K562 (cell line): ENCODE measurements around the gene DBF4B. TPM values are rescaled to one million over a fixed set of nuclear protein-coding genes. Genes with fewer than 3 reads are reported as not detected.

ENCODE experiments used
- ARHGAP35 ChIP-seq: fragments of 450-650 bp; IDR thresholded peaks from 2 replicates; pipeline ENCODE4 v1.6.1; 2018; ENCODE audit not compliant: partially characterized antibody
- BCOR ChIP-seq: fragments of 450-650 bp; IDR thresholded peaks from 2 replicates; pipeline ENCODE4 v1.6.1; 2016
- CTCF ChIP-seq, 3 experiments: IDR thresholded peaks in 2 of 3; conservative IDR thresholded peaks in 1 of 3; 2 replicates each; pipeline ENCODE4 v1.5.1; 2011 to 2012; ENCODE audit warnings: low read length in 3 of 3, mild to moderate bottlenecking in 3 of 3, control low read depth in 2 of 3, improper control_type of control experiment in 1 of 3, inconsistent platforms in 1 of 3, low read depth in 1 of 3, mixed read lengths in 1 of 3, moderate library complexity in 1 of 3; ENCODE audit not compliant: insufficient read depth in 2 of 3
- JUND ChIP-seq, 2 experiments: IDR thresholded peaks; 2 replicates in 1 of 2; 3 replicates in 1 of 2; pipeline ENCODE4 v1.6.1; 2011; ENCODE audit warnings: borderline replicate concordance in 2 of 2, low read depth in 2 of 2, low read length in 2 of 2, improper control_type of control experiment in 1 of 2, missing biosample characterization in 1 of 2, missing genetic modification characterization in 1 of 2, missing genetic modification reagents in 1 of 2
- MEIS2 ChIP-seq: fragments of 450-650 bp; IDR thresholded peaks from 2 replicates; pipeline ENCODE4 v1.6.1; 2014; ENCODE audit warnings: mild to moderate bottlenecking; ENCODE audit not compliant: partially characterized antibody
- NR2F6 ChIP-seq: fragments of 450-650 bp; formaldehyde crosslinking; IDR thresholded peaks from 2 replicates; pipeline ENCODE4 v1.4.0; 2020; ENCODE audit warnings: mild to moderate bottlenecking
- SRSF1 ChIP-seq: fragments of 200-400 bp; formaldehyde crosslinking; IDR thresholded peaks from 2 replicates; pipeline ENCODE4 v1.6.1; 2017; ENCODE audit warnings: mild to moderate bottlenecking, low read depth, low read length, moderate library complexity
- U2AF2 ChIP-seq: fragments of 200-400 bp; formaldehyde crosslinking; optimal IDR thresholded peaks from 2 replicates; pipeline ENCODE3; 2017; ENCODE audit warnings: low read depth, mild to moderate bottlenecking, low read length
- YY1 ChIP-seq, 3 experiments: IDR thresholded peaks; 2 replicates each; pipeline ENCODE4 v1.6.1; 2011; ENCODE audit warnings: low read length in 2 of 3, mild to moderate bottlenecking in 2 of 3, moderate library complexity in 2 of 3, borderline replicate concordance in 1 of 3, control low read depth in 1 of 3, low read depth in 1 of 3; ENCODE audit not compliant: insufficient read depth in 3 of 3, insufficient replicate concordance in 2 of 3, control insufficient read depth in 1 of 3, insufficient read length in 1 of 3; ENCODE audit errors: extremely low read depth in 1 of 3
- ZC3H8 ChIP-seq: fragments of 450-650 bp; IDR thresholded peaks from 2 replicates; pipeline ENCODE4 v1.6.1; 2017
- ZNF124 ChIP-seq: sonication (generic); formaldehyde crosslinking; IDR thresholded peaks from 2 replicates; pipeline ENCODE4 v1.8.1; 2022; ENCODE audit warnings: missing genetic modification reagents
- ZNF143 ChIP-seq: sonication (generic); formaldehyde crosslinking; IDR thresholded peaks from 2 replicates; pipeline ENCODE4 v1.9.0; 2022; ENCODE audit warnings: mild to moderate bottlenecking, missing genetic modification reagents
- ZNF175 ChIP-seq: fragments of 200-800 bp; sonication (Bioruptor generic); IDR thresholded peaks from 2 replicates; pipeline ENCODE4 v1.6.1; 2016; ENCODE audit warnings: low read depth, mild to moderate bottlenecking, missing genetic modification characterization, missing compliant biosample characterization
- ZNF217 ChIP-seq: sonication (generic); formaldehyde crosslinking; IDR thresholded peaks from 2 replicates; pipeline ENCODE4 v1.8.0; 2022; ENCODE audit warnings: mild to moderate bottlenecking, missing genetic modification reagents
- ZNF280A ChIP-seq: fragments of 450-650 bp; IDR thresholded peaks from 2 replicates; pipeline ENCODE4 v1.6.1; 2018; ENCODE audit warnings: mild to moderate bottlenecking, low read depth; ENCODE audit not compliant: partially characterized antibody
- ZNF589 ChIP-seq: fragments of 200-800 bp; sonication (Bioruptor generic); IDR thresholded peaks from 2 replicates; pipeline ENCODE4 v1.6.1; 2016; ENCODE audit warnings: low read depth, missing genetic modification characterization, missing compliant biosample characterization
- ZNF717 ChIP-seq: fragments of 250-450 bp; sonication (Bioruptor Pico); IDR thresholded peaks from 2 replicates; pipeline ENCODE4 v1.5.0; 2021
- polyA plus RNA-seq, 8 experiments: library from polyadenylated mRNA; depleted of rRNA in 4 of 8; stranded (reverse) in 5 of 8; unstranded in 3 of 8; fragments of >200 nt; fragmentation: Nextera tagmentation in 2 of 8; fragmentation: Illumina TruSeq in 1 of 8; extraction: Ambion mirVana in 2 of 8; extraction: Trizol in 1 of 8; gene quantifications; 2 replicates each; pipeline versions ENCODE4 v1.2.1 to v1.2.3, GENCODE V29; 2011 to 2014; ENCODE audit warnings: inconsistent platforms in 1 of 8, missing spikeins in 1 of 8
- total RNA-seq, 7 experiments: library from RNA; depleted of rRNA in 6 of 7; stranded (reverse); fragments of >200 nt in 6 of 7; fragmentation: Illumina TruSeq in 2 of 7; extraction: Trizol in 2 of 7; gene quantifications; 2 replicates each; pipeline versions ENCODE4 v1.2.1 to v1.2.3, GENCODE V29; 2011 to 2021; ENCODE audit warnings: low replicate concordance in 1 of 7
- TF ChIP-seq, protein P1 (sequence below): fragments of 450-650 bp; IDR thresholded peaks from 2 replicates; pipeline ENCODE4 v1.7.1; 2018; ENCODE audit warnings: mild to moderate bottlenecking, low read depth; ENCODE audit not compliant: partially characterized antibody
- TF ChIP-seq, protein P2 (sequence below): sonication (generic); formaldehyde crosslinking; IDR thresholded peaks from 2 replicates; pipeline ENCODE4 v1.4.0; 2020; ENCODE audit warnings: mild to moderate bottlenecking, missing genetic modification reagents

Gene DBF4B
- total and polyA plus RNA-seq, 9 of the 15 experiments (the other 6 are each of a cell fraction or from before 2014, with no cell fraction given): 2.5 to 26.9 (median 14.6) TPM

DNA sequence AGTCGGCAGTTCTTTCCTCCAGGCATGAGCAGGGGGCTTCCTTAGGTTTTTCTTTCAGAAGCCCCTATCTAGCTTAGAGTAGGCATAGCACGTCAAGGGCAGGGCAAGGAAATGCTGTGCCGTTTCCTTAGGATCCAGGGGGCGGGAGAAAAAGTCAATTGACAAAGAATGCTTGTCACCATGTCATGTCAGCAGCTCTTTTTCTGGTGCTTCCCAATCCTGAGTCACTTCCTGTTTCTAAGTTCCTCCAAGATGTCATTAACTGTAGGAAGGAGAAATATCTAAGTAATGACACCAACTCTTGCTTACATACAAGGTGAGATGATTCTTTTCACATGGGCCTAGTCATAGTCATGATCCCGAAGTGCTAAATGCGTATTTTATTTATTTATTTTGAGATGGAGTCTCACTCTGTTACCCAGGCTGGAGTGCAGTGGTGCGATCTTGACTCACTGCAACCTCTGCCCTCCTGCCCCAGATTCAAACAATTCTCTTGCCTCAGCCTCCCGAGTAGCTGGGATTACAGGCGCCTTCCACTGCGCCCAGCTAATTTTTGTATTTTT is 86.5 kb downstream of the DBF4B start (continued):
- no peak for TF ChIP-seq ZNF280A
- TF ChIP-seq ARHGAP35: no peak
- no peak for TF ChIP-seq ZNF124 (CRISPR knock-in tag)
- TF ChIP-seq, protein P1, sequence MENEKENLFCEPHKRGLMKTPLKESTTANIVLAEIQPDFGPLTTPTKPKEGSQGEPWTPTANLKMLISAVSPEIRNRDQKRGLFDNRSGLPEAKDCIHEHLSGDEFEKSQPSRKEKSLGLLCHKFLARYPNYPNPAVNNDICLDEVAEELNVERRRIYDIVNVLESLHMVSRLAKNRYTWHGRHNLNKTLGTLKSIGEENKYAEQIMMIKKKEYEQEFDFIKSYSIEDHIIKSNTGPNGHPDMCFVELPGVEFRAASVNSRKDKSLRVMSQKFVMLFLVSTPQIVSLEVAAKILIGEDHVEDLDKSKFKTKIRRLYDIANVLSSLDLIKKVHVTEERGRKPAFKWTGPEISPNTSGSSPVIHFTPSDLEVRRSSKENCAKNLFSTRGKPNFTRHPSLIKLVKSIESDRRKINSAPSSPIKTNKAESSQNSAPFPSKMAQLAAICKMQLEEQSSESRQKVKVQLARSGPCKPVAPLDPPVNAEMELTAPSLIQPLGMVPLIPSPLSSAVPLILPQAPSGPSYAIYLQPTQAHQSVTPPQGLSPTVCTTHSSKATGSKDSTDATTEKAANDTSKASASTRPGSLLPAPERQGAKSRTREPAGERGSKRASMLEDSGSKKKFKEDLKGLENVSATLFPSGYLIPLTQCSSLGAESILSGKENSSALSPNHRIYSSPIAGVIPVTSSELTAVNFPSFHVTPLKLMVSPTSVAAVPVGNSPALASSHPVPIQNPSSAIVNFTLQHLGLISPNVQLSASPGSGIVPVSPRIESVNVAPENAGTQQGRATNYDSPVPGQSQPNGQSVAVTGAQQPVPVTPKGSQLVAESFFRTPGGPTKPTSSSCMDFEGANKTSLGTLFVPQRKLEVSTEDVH: no peak
- peak; percentile 68 for TF ChIP-seq MEIS2
- TF ChIP-seq ZNF717: no peak
- TF ChIP-seq ZNF175 (CRISPR knock-in tag): 0 out of 2 replicates have a peak, but pooled peaks have one; percentile 24
- no peak for TF ChIP-seq ZNF143 (CRISPR knock-in tag)
- no peak for TF ChIP-seq NR2F6 (CRISPR knock-in tag)
- TF ChIP-seq CTCF (IDR thresholded peaks at IDR 0.05 in 2 of 3, conservative IDR thresholded peaks at IDR 0.05 in 1 of 3; ENCODE audit: insufficient read depth in 2 of 3, low read depth in 1 of 3, low read length in 3 of 3): no peak
- TF ChIP-seq, protein P2, sequence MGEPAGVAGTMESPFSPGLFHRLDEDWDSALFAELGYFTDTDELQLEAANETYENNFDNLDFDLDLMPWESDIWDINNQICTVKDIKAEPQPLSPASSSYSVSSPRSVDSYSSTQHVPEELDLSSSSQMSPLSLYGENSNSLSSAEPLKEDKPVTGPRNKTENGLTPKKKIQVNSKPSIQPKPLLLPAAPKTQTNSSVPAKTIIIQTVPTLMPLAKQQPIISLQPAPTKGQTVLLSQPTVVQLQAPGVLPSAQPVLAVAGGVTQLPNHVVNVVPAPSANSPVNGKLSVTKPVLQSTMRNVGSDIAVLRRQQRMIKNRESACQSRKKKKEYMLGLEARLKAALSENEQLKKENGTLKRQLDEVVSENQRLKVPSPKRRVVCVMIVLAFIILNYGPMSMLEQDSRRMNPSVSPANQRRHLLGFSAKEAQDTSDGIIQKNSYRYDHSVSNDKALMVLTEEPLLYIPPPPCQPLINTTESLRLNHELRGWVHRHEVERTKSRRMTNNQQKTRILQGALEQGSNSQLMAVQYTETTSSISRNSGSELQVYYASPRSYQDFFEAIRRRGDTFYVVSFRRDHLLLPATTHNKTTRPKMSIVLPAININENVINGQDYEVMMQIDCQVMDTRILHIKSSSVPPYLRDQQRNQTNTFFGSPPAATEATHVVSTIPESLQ (CRISPR knock-in tag): no peak
- peak; percentile 76; the same call in 1 of the 2 replicates for TF ChIP-seq ZNF589 (CRISPR knock-in tag)
- TF ChIP-seq JUND (IDR thresholded peaks at IDR 0.05; ENCODE audit: borderline replicate concordance, low read depth, low read length): no peak; the same call in 1 of the 2 replicates
- TF ChIP-seq JUND (tag; IDR thresholded peaks at IDR 0.05; ENCODE audit: borderline replicate concordance, low read depth, low read length): 0 out of 3 replicates have a peak, but pooled peaks have one; percentile 17
- no peak for TF ChIP-seq BCOR
- no peak for TF ChIP-seq SRSF1
- no peak for TF ChIP-seq ZC3H8
- TF ChIP-seq U2AF2: no peak
- no peak for TF ChIP-seq ZNF217 (CRISPR knock-in tag)
- peak in 1 of 3 experiments; percentile 11 for TF ChIP-seq YY1 (IDR thresholded peaks at IDR 0.05; ENCODE audit: borderline replicate concordance in 1 of 3, control insufficient read depth in 1 of 3, extremely low read depth in 1 of 3, insufficient read depth in 3 of 3, insufficient read length in 1 of 3, insufficient replicate concordance in 2 of 3, low read depth in 1 of 3, low read length in 2 of 3)
